ENCODE measurements around the gene MXD1.
A peak's percentile ranks its signal among the peaks of the same experiment; 100 is the strongest.

MXD1 gene

GRCh38 chr2:69902213-69902922, 12.5 kb upstream of the MXD1 start:
- H3K4me3 ChIP-seq (ENCODE audit: low read depth, low read length): peak overlapping the region; percentile 26
- no peak for TF ChIP-seq CTCF (IDR thresholded peaks at IDR 0.05; ENCODE audit: low read depth, low read length, missing control alignments)
- no peak for DNase-seq (ENCODE audit: low read depth)

DNA sequence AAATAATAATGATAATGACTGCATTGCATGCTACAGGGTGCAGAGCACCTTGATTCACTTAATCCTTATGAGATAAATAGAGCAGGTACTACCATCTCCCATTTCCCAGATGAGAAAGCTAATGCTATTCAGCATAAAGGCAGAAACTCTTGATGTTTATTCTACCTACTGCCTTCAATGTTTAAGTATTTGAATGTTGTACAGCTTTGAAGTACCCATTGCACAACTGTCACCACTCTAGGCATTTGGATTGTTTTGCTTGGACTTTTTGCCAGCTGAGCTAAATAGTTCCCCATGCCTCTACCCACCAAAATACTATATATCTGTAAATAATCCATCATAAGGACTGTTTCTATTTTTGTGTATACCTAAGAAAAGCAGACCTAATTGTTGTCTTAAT, 7.7 kb upstream of the MXD1 start:
- H3K4me3 ChIP-seq (ENCODE audit: low read depth, low read length): no peak overlapping the region
- TF ChIP-seq CTCF (IDR thresholded peaks at IDR 0.05; ENCODE audit: low read depth, low read length, missing control alignments): no peak
- no peak for DNase-seq (ENCODE audit: low read depth)

- peak; percentile 36 for TF ChIP-seq CTCF (IDR thresholded peaks at IDR 0.05; ENCODE audit: low read depth, low read length, missing control alignments)
- no peak overlapping the region for H3K4me3 ChIP-seq (ENCODE audit: low read depth, low read length)
- DNase-seq (ENCODE audit: low read depth): no peak
Measured at GRCh38 chr2:69911985-69912563, 2.8 kb upstream of the MXD1 start.

DNA sequence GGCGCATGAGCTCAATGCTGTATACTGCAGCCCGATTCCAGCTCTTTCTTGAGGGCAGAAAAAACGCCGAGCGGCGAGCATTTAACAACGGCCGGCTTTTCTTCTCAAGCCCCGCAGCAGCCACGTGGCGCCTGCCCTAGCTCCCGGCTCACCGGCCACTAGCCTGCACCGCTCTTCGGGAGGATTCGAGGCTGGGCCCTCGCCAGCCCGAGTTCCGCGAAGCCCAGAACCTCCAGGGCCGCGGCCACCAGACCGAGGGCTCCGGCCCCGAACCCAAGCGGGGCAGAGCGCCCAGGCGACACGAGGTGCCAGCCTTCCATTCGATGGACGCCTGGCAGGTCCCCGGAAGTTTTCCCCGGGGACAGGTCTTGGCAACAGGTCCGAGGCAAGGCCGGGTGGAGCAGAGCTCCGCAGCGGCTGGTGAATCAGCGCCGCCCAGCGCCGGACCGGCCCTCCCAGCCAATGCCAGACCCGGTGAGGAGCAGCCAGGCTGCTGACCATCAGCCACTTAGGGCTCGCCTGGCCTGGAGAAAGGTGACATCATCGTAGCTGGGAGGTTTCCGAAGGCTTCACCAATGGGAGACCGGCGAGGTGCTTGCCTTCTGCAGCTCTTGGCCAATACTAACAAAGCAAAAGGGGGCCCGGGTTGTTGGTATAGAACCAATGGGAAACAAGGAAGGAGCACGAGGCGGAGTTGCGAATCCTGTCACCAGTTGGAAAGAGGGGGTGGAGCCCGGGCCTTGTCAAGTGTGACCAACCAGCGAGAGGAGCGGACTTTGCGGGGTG, 552 bp upstream of the MXD1 start:
- no peak for TF ChIP-seq CTCF (IDR thresholded peaks at IDR 0.05; ENCODE audit: low read depth, low read length, missing control alignments)

DNA sequence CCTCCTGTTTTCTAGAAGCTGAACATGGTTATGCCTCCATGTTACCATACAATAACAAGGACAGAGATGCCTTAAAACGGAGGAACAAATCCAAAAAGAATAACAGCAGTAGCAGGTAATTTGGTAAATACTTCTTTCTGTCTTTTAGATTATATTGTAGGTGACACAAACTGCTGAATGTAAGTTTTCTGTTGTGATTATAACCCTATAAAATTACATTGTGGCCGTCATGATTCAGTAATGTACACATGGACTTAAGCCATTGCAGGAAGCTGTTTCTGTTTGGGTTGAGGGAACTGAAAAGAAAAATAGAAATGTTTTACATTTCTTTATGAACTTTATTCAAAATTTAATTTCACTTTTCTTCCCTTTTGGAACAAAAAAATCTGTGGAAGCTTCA, 1.2 kb downstream of the MXD1 start:
- no peak for TF ChIP-seq CTCF (IDR thresholded peaks at IDR 0.05; ENCODE audit: low read depth, low read length, missing control alignments)
- no peak for DNase-seq (ENCODE audit: low read depth)
- peak overlapping the region; percentile 73; the same call in 1 of the 2 replicates for H3K4me3 ChIP-seq (ENCODE audit: low read depth, low read length)

More for the DNA sequence above, 552 bp upstream of the MXD1 start:
- DNase-seq (ENCODE audit: low read depth): peak; percentile 100
- H3K4me3 ChIP-seq (ENCODE audit: low read depth, low read length): peak overlapping the region; percentile 62

GRCh38 chr2:69917852-69918251, 2.9 kb downstream of the MXD1 start:
- H3K4me3 ChIP-seq (ENCODE audit: low read depth, low read length): no peak overlapping the region
- TF ChIP-seq CTCF (IDR thresholded peaks at IDR 0.05; ENCODE audit: low read depth, low read length, missing control alignments): no peak
- no peak for DNase-seq (ENCODE audit: low read depth)
